HG02798 (cell line): ENCODE data around the gene CCP110.

Experiments used
- ATAC-seq: cut with Tn5 transposase; IDR thresholded peaks from one replicate; pipeline ENCODE4 v1.9.1; 2021; ENCODE audit warnings: mild to moderate bottlenecking; ENCODE audit not compliant: unreplicated experiment, poor library complexity

Gene CCP110, protein sequence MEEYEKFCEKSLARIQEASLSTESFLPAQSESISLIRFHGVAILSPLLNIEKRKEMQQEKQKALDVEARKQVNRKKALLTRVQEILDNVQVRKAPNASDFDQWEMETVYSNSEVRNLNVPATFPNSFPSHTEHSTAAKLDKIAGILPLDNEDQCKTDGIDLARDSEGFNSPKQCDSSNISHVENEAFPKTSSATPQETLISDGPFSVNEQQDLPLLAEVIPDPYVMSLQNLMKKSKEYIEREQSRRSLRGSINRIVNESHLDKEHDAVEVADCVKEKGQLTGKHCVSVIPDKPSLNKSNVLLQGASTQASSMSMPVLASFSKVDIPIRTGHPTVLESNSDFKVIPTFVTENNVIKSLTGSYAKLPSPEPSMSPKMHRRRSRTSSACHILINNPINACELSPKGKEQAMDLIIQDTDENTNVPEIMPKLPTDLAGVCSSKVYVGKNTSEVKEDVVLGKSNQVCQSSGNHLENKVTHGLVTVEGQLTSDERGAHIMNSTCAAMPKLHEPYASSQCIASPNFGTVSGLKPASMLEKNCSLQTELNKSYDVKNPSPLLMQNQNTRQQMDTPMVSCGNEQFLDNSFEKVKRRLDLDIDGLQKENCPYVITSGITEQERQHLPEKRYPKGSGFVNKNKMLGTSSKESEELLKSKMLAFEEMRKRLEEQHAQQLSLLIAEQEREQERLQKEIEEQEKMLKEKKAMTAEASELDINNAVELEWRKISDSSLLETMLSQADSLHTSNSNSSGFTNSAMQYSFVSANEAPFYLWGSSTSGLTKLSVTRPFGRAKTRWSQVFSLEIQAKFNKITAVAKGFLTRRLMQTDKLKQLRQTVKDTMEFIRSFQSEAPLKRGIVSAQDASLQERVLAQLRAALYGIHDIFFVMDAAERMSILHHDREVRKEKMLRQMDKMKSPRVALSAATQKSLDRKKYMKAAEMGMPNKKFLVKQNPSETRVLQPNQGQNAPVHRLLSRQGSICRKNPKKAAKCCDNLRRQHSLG

DNA sequence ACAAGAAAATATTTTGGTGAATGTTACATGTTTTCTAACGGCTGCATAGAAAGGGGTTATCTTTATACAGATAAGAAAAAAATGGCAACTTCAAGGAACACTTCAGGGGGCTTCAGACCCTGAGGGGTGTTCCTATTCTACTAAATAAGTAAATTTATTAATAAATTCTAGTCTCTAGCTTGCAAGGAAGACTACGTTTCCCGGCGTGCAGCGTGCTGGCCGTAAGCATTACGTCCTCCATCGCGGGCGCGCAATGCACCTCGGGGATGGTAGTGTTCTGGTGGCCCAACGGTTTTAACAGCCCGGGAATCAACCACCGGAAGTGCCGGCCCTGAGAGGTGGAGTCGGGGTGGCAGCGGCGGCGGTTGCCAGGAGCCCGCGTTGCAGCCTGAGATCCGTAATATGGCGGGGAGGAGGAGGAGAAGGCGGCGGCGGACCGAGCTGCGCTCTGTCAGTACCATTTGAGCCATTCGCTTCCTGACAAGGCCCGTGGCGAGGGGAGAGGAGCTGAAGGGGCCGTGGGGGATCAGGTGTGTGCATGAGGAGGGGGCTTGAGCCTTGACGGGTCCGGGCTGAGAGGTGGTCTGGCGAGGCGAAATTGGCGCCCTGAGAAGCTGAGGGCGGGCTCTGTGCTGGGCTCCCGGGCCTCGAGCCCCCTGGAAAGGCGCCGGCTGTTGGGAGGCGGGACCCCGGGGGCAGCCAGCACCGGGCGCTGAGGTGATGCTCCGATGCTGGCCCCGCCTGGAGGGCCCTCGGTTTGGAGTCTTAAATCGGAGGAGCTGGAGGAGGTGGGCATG is at the start of gene CCP110:
Gene CCP110 (plus strand): TSS at position 384 of the 797 bp plus-strand sequence. CDS start 3,940 bp downstream, outside the sequence.
- peak; percentile 73 for ATAC-seq

DNA sequence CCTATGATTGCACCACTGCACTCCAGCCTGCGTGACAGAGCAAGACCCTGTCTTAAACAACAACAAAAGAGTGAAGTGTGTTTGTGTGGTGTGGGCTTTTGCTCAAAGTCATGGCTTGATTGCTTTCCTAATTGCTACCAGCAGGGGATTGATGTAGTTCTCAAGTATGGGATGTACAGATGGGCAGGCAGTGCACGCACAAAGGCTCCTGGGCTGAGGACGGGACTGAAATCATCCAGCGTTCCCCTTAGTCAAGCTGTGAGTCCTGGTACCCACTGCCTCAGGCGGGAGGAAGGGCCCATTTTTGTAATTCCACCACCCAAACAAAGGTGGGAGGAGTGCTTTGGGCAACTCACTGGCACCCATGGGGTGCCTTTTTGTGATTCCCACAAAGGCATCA is 49.1 kb upstream of the CCP110 start:
- no peak for ATAC-seq

DNA sequence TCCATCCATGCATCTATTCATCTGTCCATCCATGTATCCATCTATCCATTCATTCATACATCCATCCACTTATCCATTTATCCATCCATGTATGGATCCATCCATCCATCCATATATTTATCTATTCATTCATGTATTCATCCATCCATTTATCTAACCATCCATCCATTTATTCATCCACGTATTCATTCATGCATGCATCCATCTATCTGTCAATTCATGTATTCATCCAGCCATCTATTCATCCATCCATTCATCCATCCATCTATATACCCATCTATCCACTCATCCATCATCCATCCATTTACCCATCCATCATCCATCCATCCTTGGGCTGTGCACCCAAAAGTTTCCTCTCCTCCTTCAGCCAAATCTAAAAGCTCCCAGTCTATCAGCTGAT is 45.2 kb upstream of the CCP110 start:
- no peak for ATAC-seq

DNA sequence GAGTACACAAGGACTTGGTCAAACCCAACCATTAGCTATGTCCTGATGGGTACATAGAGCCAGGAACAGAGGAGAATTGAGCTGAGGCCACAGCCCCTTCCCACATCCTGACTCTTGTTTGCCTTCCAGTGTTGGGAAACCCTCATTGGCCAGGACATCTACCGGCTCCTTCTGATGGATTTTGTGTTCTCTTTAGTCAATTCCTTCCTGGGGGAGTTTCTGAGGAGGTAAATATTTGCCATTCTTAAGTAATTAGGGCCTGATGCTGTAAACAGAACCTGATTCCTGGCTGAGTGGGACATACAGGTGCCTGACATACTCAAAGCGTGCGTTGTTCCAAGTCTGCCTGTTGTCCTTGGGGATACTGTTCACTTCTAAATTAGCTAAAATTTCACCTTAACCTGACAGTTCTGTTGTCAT is 44.4 kb upstream of the CCP110 start:
- no peak for ATAC-seq

DNA sequence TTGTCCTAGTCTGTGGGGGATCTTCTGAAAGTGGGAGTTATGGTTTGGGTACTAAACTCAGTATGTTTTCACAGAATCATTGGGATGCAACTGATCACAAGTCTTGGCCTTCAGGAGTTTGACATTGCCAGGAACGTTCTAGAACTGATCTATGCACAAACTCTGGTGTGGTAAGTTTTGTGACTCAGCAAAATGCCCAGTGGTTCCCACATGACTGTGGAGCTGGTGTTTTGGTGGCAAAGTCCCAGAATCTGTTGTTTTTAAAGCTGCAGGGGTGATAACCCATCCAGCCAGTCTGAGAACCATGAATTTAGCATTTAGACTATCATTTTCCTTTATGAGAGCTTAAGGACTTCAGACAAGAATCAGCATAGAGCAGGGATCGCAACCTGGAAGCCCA is 42.4 kb upstream of the CCP110 start:
- ATAC-seq, result no peak

DNA sequence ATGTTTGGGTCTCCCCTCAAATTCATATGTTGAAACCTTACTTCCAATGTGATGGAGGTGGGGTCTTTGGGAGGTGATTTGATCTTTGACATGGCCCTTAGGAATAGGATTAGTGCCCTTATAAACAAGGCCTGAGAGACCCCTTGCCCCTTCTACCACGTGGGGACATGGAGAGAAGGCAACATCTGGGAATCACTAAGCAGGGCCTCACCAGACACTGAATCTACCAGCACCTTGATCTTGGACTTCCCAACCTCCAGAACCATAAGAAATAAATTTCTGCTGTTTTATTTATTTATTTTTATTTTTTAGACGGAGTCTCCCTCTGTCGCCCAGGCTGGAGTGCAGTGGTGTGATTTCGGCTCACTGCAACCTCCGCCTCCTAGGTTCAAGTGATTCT is 42.0 kb upstream of the CCP110 start:
- ATAC-seq, result no peak

DNA sequence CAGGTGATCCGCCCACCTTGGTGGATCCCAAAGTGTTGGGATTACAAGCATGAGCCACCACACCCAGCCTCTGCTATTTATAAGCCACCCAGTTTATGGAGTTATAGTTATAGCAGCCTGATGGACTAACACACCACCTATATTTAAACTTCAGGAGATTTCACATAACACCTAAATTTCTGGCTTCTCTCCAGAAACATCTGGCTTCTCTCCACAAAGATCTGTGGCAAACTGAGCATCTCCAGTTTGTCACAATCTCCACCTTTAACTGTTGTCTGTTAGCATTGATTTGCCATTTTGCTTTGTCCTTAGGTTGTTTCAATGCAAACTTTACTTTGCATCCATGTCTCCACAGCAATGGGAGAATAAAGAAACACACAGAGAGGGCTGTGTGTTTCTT is 41.5 kb upstream of the CCP110 start:
- ATAC-seq, result no peak

DNA sequence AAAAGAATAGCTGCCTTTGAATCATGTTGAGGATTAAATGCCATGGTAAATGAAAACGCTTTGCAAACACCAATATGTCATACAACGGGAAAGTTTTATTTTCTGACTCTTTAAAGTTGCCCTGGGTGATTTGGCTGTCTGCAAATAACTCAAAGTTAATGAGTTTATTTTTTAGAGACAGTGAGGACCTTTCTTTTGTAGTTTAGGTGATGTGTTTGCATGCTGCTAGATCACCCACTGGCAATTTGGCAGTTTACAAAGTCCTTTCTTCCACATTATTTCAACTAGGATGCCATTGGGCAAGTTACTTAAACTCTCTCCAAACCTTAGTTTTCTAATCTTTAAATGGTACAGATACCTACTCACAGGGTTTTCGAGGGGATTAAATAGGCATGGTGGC is 39.6 kb upstream of the CCP110 start:
- ATAC-seq, result no peak

DNA sequence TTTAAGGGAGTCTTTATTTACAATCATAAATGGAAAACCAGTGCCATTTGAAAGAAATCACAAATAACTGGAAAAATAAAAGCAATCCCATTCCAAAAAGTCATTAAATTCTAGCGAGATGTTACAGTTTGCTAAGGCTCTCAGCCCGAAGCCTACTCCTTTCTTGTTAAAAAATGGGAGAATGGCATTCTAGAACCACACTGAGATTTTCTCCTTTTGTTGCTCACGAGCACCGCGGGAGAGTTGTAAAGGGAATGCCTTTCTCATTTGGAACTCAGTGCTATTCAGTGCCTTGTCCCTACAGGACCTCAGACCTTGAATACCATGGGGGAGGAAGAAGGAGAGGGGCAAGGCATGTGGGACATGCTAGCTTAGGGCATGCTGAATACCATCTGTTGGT is 38.1 kb upstream of the CCP110 start:
- no peak for ATAC-seq

DNA sequence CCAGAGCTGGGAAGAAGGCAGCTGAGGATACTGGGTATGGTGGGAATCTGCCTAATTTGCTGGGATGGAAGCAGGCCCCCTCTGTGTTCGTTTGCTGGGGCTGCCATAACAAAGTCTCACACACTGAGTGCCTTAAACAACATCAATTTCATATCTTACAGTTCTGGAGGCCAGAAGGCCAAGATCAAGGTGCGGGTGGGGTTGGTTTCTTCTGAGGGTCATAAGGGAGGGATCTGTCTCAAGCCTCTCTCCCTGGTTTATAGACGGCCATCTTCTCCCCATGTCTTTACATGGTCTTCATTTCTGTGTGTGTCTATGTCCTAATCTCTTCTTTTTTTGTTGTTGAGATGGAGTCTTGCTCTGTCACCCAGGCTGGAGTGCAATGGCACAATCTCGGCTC is 37.7 kb upstream of the CCP110 start:
- ATAC-seq, result no peak

DNA sequence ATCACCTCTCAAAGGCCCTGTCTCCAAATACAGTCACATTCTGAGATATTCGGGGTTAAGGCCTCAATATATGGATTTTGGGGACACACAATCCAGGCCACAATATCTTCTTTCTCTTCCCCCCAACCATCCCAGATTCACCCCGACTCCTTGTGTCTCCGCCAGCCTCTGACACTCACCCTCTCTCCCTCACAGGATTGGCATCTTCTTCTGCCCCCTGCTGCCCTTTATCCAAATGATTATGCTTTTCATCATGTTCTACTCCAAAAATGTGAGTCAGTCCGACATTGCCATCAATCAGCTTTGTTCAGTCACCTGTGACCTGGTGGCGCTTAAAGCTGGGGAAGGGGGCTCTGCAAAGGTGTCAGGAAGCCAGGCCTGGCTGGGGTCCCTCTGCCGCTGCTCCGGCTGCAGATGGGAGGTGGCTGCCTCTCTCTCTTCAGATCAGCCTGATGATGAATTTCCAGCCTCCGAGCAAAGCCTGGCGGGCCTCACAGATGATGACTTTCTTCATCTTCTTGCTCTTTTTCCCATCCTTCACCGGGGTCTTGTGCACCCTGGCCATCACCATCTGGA is 36.9 kb upstream of the CCP110 start:
- no peak for ATAC-seq

DNA sequence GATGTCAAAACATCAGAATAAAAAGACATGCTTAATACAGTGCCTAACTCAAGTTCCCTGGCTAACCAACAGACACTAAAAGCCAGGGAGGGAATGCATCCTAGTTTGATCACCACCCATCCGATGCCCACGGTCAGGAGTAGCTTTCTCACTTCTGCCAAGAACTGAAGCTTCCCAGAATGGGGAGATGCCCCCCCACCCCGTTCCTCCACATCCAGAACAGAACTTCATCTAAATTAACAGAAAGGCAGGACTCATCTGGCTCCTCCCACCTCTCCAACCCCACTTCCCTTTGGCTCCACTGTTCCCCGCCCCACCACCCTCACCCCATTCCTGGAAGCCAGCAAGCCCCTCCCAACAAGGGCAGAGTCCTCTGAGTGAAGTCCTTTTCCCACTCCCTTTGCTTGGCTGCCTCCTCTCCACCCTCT is 35.5 kb upstream of the CCP110 start:
- no peak for ATAC-seq

DNA sequence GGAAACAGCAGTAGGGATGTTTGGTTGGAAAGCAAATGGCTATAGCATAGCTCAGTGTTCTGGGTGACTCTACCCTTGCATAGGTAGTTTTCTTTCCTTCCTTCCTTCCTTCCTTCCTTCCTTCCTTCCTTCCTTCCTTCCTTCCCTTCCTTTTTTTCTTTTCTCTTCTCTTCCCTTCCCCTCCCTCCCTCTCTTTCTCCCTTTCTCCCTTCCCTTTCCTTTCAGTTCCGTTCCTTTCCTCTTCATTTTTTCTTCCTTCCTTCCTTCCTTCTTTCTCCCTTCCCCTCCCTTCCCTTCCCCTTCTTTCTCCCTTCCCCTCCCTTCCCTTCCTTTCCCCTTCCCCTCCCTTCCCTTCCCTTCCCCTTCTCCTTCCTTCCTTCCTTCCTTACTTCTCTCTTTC is 33.1 kb upstream of the CCP110 start:
- no peak for ATAC-seq

DNA sequence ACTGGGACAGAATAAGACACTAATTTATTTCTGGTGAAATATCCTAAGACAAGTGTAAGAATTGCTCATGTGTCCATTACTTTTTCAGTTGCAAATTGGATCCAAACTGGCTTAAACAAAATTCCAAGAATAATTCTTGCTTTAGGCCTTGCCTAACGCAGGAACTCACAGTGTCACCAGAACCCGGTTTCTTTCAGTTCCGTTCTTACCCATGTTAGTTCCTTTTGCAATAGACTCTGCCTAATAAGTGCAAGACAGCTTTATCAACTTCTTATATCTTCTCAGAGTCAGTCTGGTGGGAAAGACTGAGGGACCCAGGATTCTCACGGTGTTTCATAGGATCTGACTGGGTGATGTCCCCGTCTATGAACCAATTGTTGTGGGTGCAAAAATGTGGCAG is 26.6 kb upstream of the CCP110 start:
- no peak for ATAC-seq

DNA sequence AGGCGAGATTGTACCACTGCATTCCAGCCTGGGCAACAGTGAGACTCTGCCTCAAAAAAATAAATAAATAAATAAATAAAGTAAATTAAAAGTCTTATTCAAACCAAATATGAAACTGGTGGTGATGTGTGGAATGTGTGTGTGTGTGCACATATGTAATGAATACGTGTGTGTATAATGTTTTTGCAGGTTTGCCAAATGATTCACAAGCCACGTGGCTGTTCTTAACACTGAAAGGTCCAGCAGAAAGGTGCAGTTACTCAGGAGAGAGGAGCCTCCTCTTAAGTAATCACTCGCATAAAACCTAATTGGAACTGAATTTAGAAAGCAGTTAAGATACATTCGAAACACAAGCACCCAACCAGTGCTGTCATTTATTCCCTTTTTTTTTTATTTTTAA is 24.7 kb upstream of the CCP110 start:
- ATAC-seq, result no peak

DNA sequence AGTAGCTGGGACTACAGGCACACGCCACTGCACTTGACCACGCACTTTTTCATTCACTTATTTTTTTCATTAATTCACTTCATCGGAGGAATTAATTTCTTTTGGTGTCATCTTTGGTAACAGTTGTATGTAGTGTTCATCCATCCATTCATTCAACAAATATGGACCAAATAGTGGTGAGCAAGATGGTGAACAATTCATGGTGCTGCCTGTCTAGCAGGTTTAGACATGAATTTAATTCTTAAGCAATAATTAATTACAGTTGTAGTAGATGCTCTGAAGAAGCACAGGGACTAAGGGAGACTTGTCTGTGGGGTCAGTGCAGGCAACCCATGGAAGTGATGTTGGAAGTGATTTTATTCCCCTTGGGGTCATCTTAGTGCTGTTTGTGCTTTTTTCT is 24.3 kb upstream of the CCP110 start:
- ATAC-seq, result no peak

DNA sequence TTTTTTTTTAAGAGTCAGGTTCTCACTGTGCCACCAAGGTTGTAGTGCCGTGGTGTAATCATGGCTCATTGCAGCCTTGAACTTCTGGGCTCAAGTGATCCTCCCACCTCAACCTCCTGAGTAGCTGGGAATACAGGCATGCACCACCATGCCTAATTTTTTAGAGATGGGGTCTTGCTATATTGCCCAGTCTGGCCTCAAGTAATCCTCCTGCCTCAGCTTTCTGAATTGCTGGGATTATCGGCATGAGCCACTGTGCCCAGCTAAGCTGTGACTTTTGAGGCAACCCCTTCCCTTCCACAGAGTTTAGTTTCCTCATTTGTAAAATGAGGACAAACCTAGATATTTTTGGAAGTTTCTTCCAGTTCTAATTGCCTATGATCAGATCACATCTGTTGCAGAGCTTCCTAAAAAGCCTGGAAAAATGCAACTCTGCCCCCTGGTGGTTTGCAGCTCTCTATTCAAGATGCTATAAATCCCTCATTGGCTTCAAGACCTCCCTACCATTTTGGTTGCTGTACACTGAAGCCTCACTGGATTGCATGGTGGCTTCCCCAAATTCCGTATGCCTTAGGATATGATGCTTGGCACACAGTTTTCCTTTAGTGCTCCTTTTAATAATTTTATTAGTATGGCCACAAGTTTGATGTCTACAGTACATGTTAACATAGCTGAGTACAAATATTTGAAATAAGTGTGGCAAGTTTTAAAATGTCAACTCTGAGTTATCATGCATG is 21.2 kb upstream of the CCP110 start:
- ATAC-seq, result no peak

DNA sequence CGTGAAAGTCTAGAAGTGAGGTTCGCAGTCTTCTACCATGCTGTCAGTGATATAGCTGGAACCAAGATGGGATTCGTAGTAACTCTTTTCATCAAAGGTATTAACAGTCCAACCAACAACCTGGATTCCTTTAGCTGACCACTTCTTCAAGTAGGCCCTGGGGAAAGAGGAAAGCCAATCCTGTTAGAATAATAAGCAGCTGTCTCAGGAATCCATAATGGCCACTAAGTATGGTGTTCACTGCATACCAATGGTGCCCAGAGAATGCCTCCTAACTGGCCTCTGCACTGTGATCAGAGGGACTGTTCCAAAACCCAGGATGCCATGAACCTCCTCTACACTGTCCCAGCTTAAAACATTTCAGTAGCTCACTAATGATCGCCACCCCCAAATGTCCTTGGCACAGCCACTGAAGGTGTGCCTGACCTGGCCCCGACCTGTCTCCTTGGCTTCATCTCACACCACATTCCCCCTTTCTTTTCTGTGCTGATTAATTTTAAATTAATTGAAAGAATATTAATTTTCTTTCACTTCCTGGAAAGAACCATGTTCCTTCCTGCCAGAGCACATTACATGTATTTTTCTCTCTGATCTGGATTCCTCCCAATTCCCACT is 20.2 kb upstream of the CCP110 start:
- no peak for ATAC-seq
